Amniotic stem cell (primary cell): ENCODE measurements around the gene KLF17.

Experiments
- DNase-seq: peaks from one replicate; lab custom pipeline; 2025; lab: John Stamatoyannopoulos, UW

KLF17 gene

GRCh38 chr1:44118682-44119081, at the start of gene KLF17:
Gene KLF17, plus strand, starts transcription at chr1:44118821. Its CDS starts 87 bp downstream, at chr1:44118908.
- DNase-seq = no peak

GRCh38 chr1:44071461-44071860, 47.2 kb upstream of the KLF17 start:
- no peak for DNase-seq

DNA sequence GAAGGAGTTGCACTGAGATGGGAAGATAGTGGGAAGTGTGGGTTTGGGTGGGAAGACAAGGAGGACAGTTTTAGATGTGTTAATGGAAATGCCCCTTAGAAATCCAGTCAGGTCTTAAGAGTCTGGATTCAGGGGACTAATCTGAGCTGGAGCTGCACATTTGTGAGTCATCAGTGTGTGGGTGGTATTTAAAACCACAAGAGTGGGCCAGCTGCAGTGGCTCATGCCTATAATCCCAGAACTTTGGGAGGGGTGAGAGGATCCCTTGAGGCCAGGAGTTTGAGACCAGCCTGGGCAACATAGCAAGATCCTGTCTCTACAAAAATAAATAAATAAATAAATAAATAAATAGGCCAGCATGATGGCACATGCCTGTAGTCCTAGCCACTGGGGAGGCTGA, 46.4 kb upstream of the KLF17 start:
- peak; percentile 65 for DNase-seq

- DNase-seq = no peak
Measured at GRCh38 chr1:44072821-44073220, 45.8 kb upstream of the KLF17 start.

DNA sequence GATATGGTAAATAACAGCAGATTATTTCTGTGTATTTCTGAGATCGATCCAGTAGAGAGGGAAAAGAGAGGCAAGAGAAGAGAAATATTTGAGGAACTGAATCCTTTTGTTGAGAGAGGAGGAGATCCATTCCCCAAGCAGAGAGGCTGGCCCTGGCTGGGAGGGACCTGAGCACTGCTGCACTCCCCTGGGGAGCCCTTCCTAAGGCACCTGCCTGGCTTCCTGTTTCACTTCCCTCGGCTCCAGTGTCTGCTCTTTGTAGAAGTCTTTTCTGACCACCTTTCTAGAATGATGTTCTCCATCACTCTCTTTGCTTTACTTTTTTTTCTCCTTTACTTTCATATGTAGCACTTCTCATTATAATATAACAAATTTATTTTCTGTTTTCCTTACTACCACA, 45.1 kb upstream of the KLF17 start:
- DNase-seq = no peak

DNA sequence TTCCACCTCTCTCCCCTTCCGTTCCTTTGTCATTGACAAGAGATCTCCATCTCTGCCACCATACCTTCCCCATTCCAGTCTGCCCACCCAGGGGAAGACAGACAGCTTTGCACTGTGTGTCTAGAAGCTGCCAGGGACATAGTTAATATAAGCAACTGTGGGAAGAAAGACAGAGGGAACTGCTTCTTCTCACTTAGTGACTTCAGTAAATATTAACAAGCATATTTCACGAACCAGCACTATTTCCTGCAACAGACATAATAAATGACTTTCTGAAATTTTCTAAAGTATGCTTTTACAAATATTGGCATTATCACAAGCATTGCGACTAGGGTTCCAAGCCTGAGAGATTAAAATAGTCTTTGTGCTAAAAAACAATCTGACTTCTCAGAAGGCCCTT, 44.2 kb upstream of the KLF17 start:
- DNase-seq = no peak

GRCh38 chr1:44076066-44076465, 42.6 kb upstream of the KLF17 start:
- no peak for DNase-seq

GRCh38 chr1:44077421-44077820, 41.2 kb upstream of the KLF17 start:
- no peak for DNase-seq

GRCh38 chr1:44078104-44078503, 40.5 kb upstream of the KLF17 start:
- DNase-seq = no peak

GRCh38 chr1:44079566-44079965, 39.1 kb upstream of the KLF17 start:
- DNase-seq = no peak

GRCh38 chr1:44084998-44085675, 33.5 kb upstream of the KLF17 start:
- DNase-seq = peak; percentile 38

GRCh38 chr1:44086692-44087474, 31.7 kb upstream of the KLF17 start:
- no peak for DNase-seq

DNA sequence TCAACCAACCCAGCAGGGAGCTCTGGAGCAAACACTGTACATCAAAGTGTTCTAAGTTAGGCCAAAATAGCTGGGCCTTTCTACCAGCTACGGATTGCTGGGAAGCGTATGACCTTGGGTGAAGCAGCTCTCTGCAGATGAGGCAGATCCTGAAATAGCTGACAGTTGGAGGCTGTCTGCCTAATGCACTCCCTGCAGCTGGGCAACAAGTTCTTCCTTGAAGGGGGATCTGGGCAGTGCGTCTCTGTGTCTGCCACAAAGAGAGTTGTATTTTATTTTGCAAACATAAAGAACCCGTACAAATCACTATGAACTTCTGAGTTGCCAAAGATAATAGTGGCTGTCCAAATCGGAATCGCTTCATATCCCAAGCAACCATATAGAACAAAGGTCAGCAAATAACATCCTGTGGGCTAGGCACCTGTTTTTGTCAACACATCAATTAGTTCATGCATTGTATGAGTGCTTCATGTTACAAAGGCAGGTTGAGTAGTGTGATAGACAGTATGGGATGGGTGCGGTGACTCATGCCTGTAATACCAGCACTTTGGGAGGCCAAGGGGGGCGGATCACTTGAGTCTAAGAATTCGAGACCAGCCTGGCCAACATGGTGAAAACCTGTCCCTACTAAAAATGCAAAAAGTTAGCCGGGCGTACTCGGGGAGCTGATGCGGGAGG, 29.1 kb upstream of the KLF17 start:
- no peak for DNase-seq

- no peak for DNase-seq
Measured at GRCh38 chr1:44090429-44091252, 28.0 kb upstream of the KLF17 start.

DNA sequence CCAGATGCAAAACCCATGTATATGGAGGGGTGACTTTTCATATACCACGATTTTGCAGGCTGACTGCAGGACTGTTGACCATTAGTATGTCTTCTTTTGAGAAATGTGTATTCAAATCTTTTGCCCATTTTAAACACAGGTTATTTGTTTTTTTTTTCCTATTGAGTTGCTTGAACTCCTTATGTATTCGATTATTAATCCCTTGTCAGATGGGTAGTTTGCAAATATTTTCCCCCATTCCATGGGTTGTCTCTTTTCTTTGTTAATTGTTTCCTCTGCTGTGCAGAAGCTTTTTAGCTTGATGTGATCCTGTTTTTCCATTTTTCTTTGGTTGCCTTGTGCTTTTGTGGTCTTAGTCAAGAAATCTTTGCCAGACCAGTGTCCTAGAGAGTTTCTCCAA, 24.6 kb upstream of the KLF17 start:
- no peak for DNase-seq

GRCh38 chr1:44100183-44100868, 18.3 kb upstream of the KLF17 start:
- DNase-seq = no peak

DNA sequence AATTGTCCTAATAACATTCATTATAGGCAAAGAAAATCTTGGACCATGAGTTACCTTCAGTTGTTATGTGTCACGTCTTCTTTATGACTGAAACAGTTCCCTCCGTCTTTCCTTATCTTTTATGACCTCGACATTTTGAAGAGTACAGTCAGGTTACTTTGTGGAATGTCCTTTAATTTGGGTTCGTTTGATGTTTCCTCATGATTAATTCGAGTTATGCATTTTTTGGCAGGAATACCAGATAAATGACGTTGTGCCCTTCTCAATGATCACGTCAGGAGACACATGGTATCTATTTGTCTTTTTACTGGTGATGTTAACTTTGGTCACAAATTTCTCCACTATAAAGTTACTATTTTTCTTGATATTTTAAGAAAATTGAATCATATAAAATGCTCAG, 17.3 kb upstream of the KLF17 start:
- DNase-seq = no peak

- no peak for DNase-seq
Measured at GRCh38 chr1:44103270-44104131, 15.1 kb upstream of the KLF17 start.

- no peak for DNase-seq
Measured at GRCh38 chr1:44105810-44106209, 12.8 kb upstream of the KLF17 start.

DNA sequence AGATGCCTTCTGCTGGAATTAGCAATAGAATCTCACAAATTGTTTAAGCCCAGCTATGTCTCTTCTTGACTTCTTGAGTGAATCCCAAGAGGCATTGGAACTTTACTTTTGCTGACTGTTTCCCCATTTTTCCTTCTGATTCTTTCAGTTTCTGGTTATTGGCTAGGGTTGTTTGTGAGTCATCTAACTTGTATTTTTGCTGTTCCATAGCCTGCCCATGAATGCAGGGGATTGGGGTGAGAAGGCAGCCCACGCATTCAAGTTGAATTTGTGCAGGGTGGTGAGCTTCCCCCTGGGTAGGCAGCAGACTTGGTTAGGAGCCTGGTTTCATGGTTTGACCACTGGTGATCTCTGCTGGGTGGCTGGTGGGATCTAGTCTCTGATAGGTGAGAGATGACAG, 10.4 kb upstream of the KLF17 start:
- no peak for DNase-seq

GRCh38 chr1:44108971-44109370, 9.7 kb upstream of the KLF17 start:
- DNase-seq = no peak
